Natural killer cell treated with Interleukin-12 subunit alpha and Interleukin-12 subunit beta and Interleukin-15 and Interleukin-18, amount 100 ng/mL, for 72 hours (primary cell): ENCODE results near the gene GKN2. TPM values are rescaled to one million over a fixed set of nuclear protein-coding genes. Genes with fewer than 3 reads are reported as not detected.
A peak's percentile ranks its signal among the peaks of the same experiment; 100 is the strongest.
"Not testable (repeated sequence)": the region's sequence is repeated elsewhere in the genome, so short reads cannot be mapped to it uniquely, and the experiment has no call there.

Experiments
- ATAC-seq, 2 donors: fragments of 150-1000 bp; cut with Tn5 transposase in 1 of 2; sonication (Bioruptor Pico), chemical (Tn5 transposase) in 1 of 2; 2 replicates each; pipeline ENCODE4 v1.10.0; 2021
- DNase-seq: peaks from one replicate; pipeline ENCODE4 v3.0.0; 2022; ENCODE audit warnings: low spot score
- H3K27ac Mint-ChIP-seq, 2 donors: 1 replicate in 1 of 2; 2 replicates in 1 of 2; pipeline ENCODE4 v1.8.0; 2022; ENCODE audit warnings: mixed read lengths in 2 of 2, mild to moderate bottlenecking in 1 of 2, moderate library complexity in 1 of 2
- H3K27me3 Mint-ChIP-seq, 2 donors: 1 replicate in 1 of 2; 2 replicates in 1 of 2; pipeline ENCODE4 v1.8.0; 2022; ENCODE audit warnings: mixed read lengths in 2 of 2
- H3K36me3 Mint-ChIP-seq: one replicate; pipeline ENCODE4 v1.8.0; 2022; ENCODE audit warnings: mixed read lengths
- H3K4me1 Mint-ChIP-seq, 2 donors: 1 replicate in 1 of 2; 2 replicates in 1 of 2; pipeline ENCODE4 v1.8.0; 2022; ENCODE audit warnings: low read depth in 2 of 2, mixed read lengths in 2 of 2, mild to moderate bottlenecking in 1 of 2
- H3K4me3 Mint-ChIP-seq: one replicate; pipeline ENCODE4 v1.8.0; 2022; ENCODE audit warnings: mixed read lengths
- H3K9me3 Mint-ChIP-seq: 2 replicates; pipeline ENCODE4 v1.8.0; 2022; ENCODE audit warnings: mixed read lengths
- total RNA-seq, 2 donors: library from RNA; stranded (reverse); gene quantifications; one replicate each; pipeline ENCODE4 v1.2.3, GENCODE V29; 2022

Gene GKN2
- total RNA-seq, 2 donors from 2014 or later: not detected

GRCh38 chr2:68974946-68975665 is 22.4 kb upstream of the GKN2 start:
- no peak for ATAC-seq
- H3K9me3 Mint-ChIP-seq: no peaks in the 10 kb centered on the region
- H3K27ac Mint-ChIP-seq: no peak overlapping the region
- no peaks in the 10 kb centered on the region for H3K36me3 Mint-ChIP-seq
- H3K4me1 Mint-ChIP-seq: no peaks in the 10 kb centered on the region
- H3K4me3 Mint-ChIP-seq: no peak overlapping the region
- peaks cover 27 to 31% of the 10 kb centered on the region in 2 donors for H3K27me3 Mint-ChIP-seq
- DNase-seq: no peak

GRCh38 chr2:68974251-68974650 is 21.6 kb upstream of the GKN2 start, which contains the start of gene GKN1:
GKN1 (plus strand) TSS chr2:68974636; CDS start chr2:68974678, 42 bp downstream.
- no peak for ATAC-seq
- no peak within 1 kb of the TSS for H3K4me3 Mint-ChIP-seq
- peaks cover 20 to 27% of the 10 kb centered on the region in 2 donors for H3K27me3 Mint-ChIP-seq
- H3K36me3 Mint-ChIP-seq: no peaks in the 10 kb centered on the region
- H3K9me3 Mint-ChIP-seq: no peaks in the 10 kb centered on the region
- no peak for DNase-seq
- no peak within 1 kb of the TSS for H3K27ac Mint-ChIP-seq
- H3K4me1 Mint-ChIP-seq: no peaks in the 10 kb centered on the region

GRCh38 chr2:68971591-68972231 is 19.0 kb upstream of the GKN2 start:
- H3K4me3 Mint-ChIP-seq: no peak overlapping the region
- no peaks in the 10 kb centered on the region for H3K36me3 Mint-ChIP-seq
- no peaks in the 10 kb centered on the region for H3K4me1 Mint-ChIP-seq
- H3K9me3 Mint-ChIP-seq: no peaks in the 10 kb centered on the region
- H3K27me3 Mint-ChIP-seq: peaks cover 17 to 32% of the 10 kb centered on the region in 2 donors
- H3K27ac Mint-ChIP-seq: no peak overlapping the region
- ATAC-seq (peak; percentile 89 to 90), DNase-seq (no peak)

- H3K27ac Mint-ChIP-seq: no peak overlapping the region
- no peaks in the 10 kb centered on the region for H3K36me3 Mint-ChIP-seq
- no peaks in the 10 kb centered on the region for H3K4me1 Mint-ChIP-seq
- H3K4me3 Mint-ChIP-seq: no peak overlapping the region
- no peak for DNase-seq
- ATAC-seq: no peak
- peaks cover 22 to 35% of the 10 kb centered on the region in 2 donors for H3K27me3 Mint-ChIP-seq
- H3K9me3 Mint-ChIP-seq: no peaks in the 10 kb centered on the region
Measured at GRCh38 chr2:68970566-68971265, 18.0 kb upstream of the GKN2 start.

- no peaks in the 10 kb centered on the region for H3K36me3 Mint-ChIP-seq
- no peaks in the 10 kb centered on the region for H3K9me3 Mint-ChIP-seq
- H3K4me3 Mint-ChIP-seq: no peak overlapping the region
- H3K4me1 Mint-ChIP-seq: no peaks in the 10 kb centered on the region
- H3K27me3 Mint-ChIP-seq: peaks cover 24 to 29% of the 10 kb centered on the region in 2 donors
- DNase-seq (no peak), ATAC-seq (no peak)
- no peak overlapping the region for H3K27ac Mint-ChIP-seq
Measured at GRCh38 chr2:68969736-68970490, 17.2 kb upstream of the GKN2 start.

GRCh38 chr2:68968221-68968620 is 15.5 kb upstream of the GKN2 start:
- no peak overlapping the region for H3K4me3 Mint-ChIP-seq
- H3K27ac Mint-ChIP-seq: no peak overlapping the region
- ATAC-seq: no peak
- no peaks in the 10 kb centered on the region for H3K9me3 Mint-ChIP-seq
- H3K4me1 Mint-ChIP-seq: no peaks in the 10 kb centered on the region
- no peak for DNase-seq
- no peaks in the 10 kb centered on the region for H3K36me3 Mint-ChIP-seq
- H3K27me3 Mint-ChIP-seq: peaks cover 37 to 41% of the 10 kb centered on the region in 2 donors

GRCh38 chr2:68964282-68964681 is 11.6 kb upstream of the GKN2 start:
- H3K27me3 Mint-ChIP-seq: peaks cover 33 to 41% of the 10 kb centered on the region in 2 donors
- no peaks in the 10 kb centered on the region for H3K9me3 Mint-ChIP-seq
- no peak overlapping the region for H3K27ac Mint-ChIP-seq
- H3K4me3 Mint-ChIP-seq: no peak overlapping the region
- ATAC-seq (no peak), DNase-seq (no peak)
- H3K36me3 Mint-ChIP-seq: no peaks in the 10 kb centered on the region
- H3K4me1 Mint-ChIP-seq: no peaks in the 10 kb centered on the region

GRCh38 chr2:68961380-68961779 is 8.7 kb upstream of the GKN2 start:
- H3K27ac Mint-ChIP-seq: no peak overlapping the region
- no peak overlapping the region for H3K4me3 Mint-ChIP-seq
- peaks cover 22 to 42% of the 10 kb centered on the region in 2 donors for H3K27me3 Mint-ChIP-seq
- DNase-seq: no peak
- H3K9me3 Mint-ChIP-seq: no peaks in the 10 kb centered on the region
- no peaks in the 10 kb centered on the region for H3K4me1 Mint-ChIP-seq
- no peaks in the 10 kb centered on the region for H3K36me3 Mint-ChIP-seq
- ATAC-seq: no peak

- no peak for ATAC-seq
- Mint-ChIP-seq H3K4me3 (no peak overlapping the region), H3K9me3 (peaks cover 4% of the 10 kb centered on the region), H3K36me3 (no peaks in the 10 kb centered on the region), H3K27me3 (peaks cover 24 to 40% of the 10 kb centered on the region in 2 donors), H3K27ac (no peak overlapping the region), H3K4me1 (no peaks in the 10 kb centered on the region)
- DNase-seq: no peak
Measured at GRCh38 chr2:68959001-68959400, 6.3 kb upstream of the GKN2 start.

- H3K27ac Mint-ChIP-seq, H3K4me3 Mint-ChIP-seq, H3K4me1 Mint-ChIP-seq, H3K9me3 Mint-ChIP-seq, DNase-seq, ATAC-seq, H3K36me3 Mint-ChIP-seq: not testable (repeated sequence)
- peaks cover 18 to 46% of the 10 kb centered on the region in 2 donors for H3K27me3 Mint-ChIP-seq
Measured at GRCh38 chr2:68955432-68955831, 2.7 kb upstream of the GKN2 start.

GRCh38 chr2:68951899-68952298 is 794 bp downstream of the GKN2 start:
- peaks cover 4% of the 10 kb centered on the region for H3K9me3 Mint-ChIP-seq
- no peak overlapping the region for H3K4me3 Mint-ChIP-seq

GRCh38 chr2:68948710-68949109 is 4.0 kb downstream of the GKN2 start:
- ATAC-seq (no peak), DNase-seq (no peak)
- no peak overlapping the region for H3K27ac Mint-ChIP-seq
- no peak overlapping the region for H3K4me3 Mint-ChIP-seq
- H3K4me1 Mint-ChIP-seq: no peaks in the 10 kb centered on the region
- H3K9me3 Mint-ChIP-seq: no peaks in the 10 kb centered on the region
- peaks cover 20 to 44% of the 10 kb centered on the region in 2 donors for H3K27me3 Mint-ChIP-seq
- no peaks in the 10 kb centered on the region for H3K36me3 Mint-ChIP-seq

More at GRCh38 chr2:68951899-68952298, 794 bp downstream of the GKN2 start:
- Mint-ChIP-seq H3K4me1 (no peaks in the 10 kb centered on the region), H3K27ac (no peak overlapping the region), H3K36me3 (no peaks in the 10 kb centered on the region), H3K27me3 (peaks cover 21 to 43% of the 10 kb centered on the region in 2 donors)
- DNase-seq: no peak
- no peak for ATAC-seq

GRCh38 chr2:68946117-68946516 is 6.6 kb downstream of the GKN2 start:
- Mint-ChIP-seq H3K4me1 (peaks cover 2 to 5% of the 10 kb centered on the region in 2 donors), H3K9me3 (no peaks in the 10 kb centered on the region), H3K4me3 (no peak overlapping the region), H3K27me3 (peaks cover 30 to 56% of the 10 kb centered on the region in 2 donors), H3K36me3 (no peaks in the 10 kb centered on the region), H3K27ac (no peak overlapping the region)
- DNase-seq (no peak), ATAC-seq (no peak)
